HL-60 (cell line): ENCODE results near the gene NFIA.

ENCODE experiments used
- DNase-seq, 2 experiments: peaks; one replicate each; pipeline ENCODE4 v3.0.0-alpha.2; 2010 to 2020; ENCODE audit warnings: low read depth in 1 of 2, low spot score in 1 of 2
- H3K27ac ChIP-seq: fragments of 250-450 bp; sonication (Bioruptor Pico); replicated peaks from 2 replicates; pipeline ENCODE4 v1.5.1; 2020; ENCODE audit warnings: mild to moderate bottlenecking, moderate library complexity
- H3K27me3 ChIP-seq: fragments of 250-450 bp; sonication (Bioruptor Pico); 2 replicates; pipeline ENCODE4 v1.5.1; 2021; ENCODE audit warnings: mild to moderate bottlenecking, moderate library complexity; ENCODE audit not compliant: insufficient read depth, poor library complexity, severe bottlenecking
- H3K4me3 ChIP-seq: replicated peaks from 2 replicates; pipeline ENCODE4 v1.5.1; 2011; ENCODE audit warnings: mild to moderate bottlenecking, control low read depth, low read length; ENCODE audit not compliant: insufficient read depth
- GABPA ChIP-seq: IDR thresholded peaks from 2 replicates; pipeline ENCODE4 v1.6.1; 2012; ENCODE audit warnings: low read depth
- POLR2AphosphoS5 ChIP-seq: IDR thresholded peaks from 2 replicates; pipeline ENCODE4 v1.6.1; 2012; ENCODE audit warnings: low read depth
- SPI1 ChIP-seq: IDR thresholded peaks from 2 replicates; pipeline ENCODE4 v1.6.1; 2012; ENCODE audit warnings: low read depth, mild to moderate bottlenecking, borderline replicate concordance
- TF ChIP-seq, protein P1 (sequence below): IDR thresholded peaks from 2 replicates; pipeline ENCODE4 v1.6.1; 2012; ENCODE audit warnings: low read depth; ENCODE audit not compliant: insufficient replicate concordance
- TF ChIP-seq, protein P2 (sequence below): IDR thresholded peaks from one replicate; pipeline ENCODE4 v1.5.1; 2011; ENCODE audit warnings: low read length, control low read depth, inconsistent platforms; ENCODE audit not compliant: insufficient read depth

The NFIA gene

DNA sequence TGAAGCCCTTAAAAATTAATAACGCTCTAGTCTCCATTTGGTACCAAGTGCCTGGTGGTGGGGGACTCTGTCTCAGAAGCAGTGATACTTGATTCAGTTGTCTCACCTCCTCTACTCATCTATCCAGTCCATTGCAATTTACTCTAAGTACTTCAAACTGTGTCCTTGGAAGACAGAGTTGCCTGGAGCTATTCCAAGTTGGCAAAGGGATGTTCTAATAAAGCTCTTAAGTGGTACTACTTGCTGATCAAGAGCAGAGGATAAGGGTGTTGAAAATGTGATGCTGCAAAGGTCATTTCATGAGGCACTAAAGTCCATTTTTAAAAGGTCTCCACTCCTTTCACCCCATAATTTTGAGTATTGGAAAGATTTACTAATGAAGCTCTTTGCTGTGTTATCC lies 142.2 kb downstream of the NFIA start:
- DNase-seq = no peak
- Histone ChIP-seq H3K27ac (no peak overlapping the region), H3K27me3 (no peaks in the 10 kb centered on the region), H3K4me3 (no peak overlapping the region)
- TF ChIP-seq GABPA = no peak
- TF ChIP-seq SPI1 = no peak
- TF ChIP-seq, protein P1, sequence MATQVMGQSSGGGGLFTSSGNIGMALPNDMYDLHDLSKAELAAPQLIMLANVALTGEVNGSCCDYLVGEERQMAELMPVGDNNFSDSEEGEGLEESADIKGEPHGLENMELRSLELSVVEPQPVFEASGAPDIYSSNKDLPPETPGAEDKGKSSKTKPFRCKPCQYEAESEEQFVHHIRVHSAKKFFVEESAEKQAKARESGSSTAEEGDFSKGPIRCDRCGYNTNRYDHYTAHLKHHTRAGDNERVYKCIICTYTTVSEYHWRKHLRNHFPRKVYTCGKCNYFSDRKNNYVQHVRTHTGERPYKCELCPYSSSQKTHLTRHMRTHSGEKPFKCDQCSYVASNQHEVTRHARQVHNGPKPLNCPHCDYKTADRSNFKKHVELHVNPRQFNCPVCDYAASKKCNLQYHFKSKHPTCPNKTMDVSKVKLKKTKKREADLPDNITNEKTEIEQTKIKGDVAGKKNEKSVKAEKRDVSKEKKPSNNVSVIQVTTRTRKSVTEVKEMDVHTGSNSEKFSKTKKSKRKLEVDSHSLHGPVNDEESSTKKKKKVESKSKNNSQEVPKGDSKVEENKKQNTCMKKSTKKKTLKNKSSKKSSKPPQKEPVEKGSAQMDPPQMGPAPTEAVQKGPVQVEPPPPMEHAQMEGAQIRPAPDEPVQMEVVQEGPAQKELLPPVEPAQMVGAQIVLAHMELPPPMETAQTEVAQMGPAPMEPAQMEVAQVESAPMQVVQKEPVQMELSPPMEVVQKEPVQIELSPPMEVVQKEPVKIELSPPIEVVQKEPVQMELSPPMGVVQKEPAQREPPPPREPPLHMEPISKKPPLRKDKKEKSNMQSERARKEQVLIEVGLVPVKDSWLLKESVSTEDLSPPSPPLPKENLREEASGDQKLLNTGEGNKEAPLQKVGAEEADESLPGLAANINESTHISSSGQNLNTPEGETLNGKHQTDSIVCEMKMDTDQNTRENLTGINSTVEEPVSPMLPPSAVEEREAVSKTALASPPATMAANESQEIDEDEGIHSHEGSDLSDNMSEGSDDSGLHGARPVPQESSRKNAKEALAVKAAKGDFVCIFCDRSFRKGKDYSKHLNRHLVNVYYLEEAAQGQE = no peak
- TF ChIP-seq, protein P2, sequence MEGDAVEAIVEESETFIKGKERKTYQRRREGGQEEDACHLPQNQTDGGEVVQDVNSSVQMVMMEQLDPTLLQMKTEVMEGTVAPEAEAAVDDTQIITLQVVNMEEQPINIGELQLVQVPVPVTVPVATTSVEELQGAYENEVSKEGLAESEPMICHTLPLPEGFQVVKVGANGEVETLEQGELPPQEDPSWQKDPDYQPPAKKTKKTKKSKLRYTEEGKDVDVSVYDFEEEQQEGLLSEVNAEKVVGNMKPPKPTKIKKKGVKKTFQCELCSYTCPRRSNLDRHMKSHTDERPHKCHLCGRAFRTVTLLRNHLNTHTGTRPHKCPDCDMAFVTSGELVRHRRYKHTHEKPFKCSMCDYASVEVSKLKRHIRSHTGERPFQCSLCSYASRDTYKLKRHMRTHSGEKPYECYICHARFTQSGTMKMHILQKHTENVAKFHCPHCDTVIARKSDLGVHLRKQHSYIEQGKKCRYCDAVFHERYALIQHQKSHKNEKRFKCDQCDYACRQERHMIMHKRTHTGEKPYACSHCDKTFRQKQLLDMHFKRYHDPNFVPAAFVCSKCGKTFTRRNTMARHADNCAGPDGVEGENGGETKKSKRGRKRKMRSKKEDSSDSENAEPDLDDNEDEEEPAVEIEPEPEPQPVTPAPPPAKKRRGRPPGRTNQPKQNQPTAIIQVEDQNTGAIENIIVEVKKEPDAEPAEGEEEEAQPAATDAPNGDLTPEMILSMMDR = no peak
- TF ChIP-seq POLR2AphosphoS5 = no peak

DNA sequence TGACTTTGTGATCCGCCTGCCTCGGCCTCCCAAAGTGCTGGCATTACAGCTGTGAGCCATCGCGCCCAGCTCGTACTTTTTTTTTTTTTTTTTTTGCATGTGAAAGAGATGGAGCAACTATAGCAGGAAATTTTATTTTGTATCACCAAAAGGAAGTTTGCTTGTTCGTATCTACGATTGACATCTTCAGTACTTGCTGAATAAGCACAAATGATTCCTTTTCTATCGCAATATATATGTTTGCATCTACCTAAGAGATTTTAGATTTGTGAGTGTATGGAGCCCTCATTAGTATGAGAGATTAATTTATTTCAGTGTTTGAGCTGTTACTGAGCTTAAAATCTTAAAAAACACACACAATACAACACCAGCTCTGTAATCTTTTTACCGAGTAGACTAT lies 143.1 kb downstream of the NFIA start:
- Histone ChIP-seq H3K4me3 (no peak overlapping the region), H3K27me3 (no peaks in the 10 kb centered on the region), H3K27ac (no peak overlapping the region)
- DNase-seq = no peak
- TF ChIP-seq GABPA (no peak), POLR2AphosphoS5 (no peak), SPI1 (no peak)
- TF ChIP-seq, protein P1 = no peak
- TF ChIP-seq, protein P2 = no peak

DNA sequence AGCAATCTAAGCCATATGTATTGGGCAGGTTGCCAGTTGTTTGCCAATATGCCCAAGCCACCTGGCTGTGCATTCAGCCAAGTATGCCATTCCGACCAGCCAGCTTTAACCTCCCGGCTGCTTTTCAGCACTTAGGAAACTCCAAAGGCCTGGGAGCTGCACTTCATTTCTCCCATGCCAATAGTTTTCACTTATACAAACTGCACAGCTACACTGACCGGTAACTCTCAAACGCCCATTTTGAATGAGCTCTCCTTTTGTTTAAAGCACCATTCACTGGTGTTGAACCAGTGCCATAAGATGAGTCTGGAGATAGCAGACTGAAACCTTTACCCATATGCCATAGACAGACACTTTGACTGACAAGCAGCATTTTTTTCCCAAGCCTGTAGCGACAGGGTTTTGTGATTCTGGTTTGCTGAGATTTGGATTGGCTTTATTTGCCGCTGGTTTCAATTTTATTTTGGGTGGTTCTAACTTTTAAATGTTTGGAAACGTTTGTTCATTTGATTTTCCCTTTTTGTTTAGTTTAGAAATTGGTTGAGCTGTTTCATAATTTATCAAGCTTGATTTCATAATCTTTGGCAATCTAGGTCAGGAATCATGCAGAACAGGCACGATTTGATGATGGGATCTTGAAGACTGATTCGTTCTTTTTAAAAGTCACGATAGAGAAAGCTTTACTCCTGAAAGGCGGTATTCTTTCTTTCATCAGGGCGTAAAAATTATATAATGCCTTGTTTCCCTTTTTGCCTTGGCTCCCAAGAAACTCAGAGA lies 144.6 kb downstream of the NFIA start:
- no peaks in the 10 kb centered on the region for H3K27me3 ChIP-seq

More for the DNA sequence above, 144.6 kb downstream of the NFIA start:
- no peak overlapping the region for H3K27ac ChIP-seq
- no peak for DNase-seq
- TF ChIP-seq, protein P1 = no peak
- TF ChIP-seq GABPA (no peak), POLR2AphosphoS5 (no peak), SPI1 (no peak)
- TF ChIP-seq, protein P2 = no peak
- no peak overlapping the region for H3K4me3 ChIP-seq
